Ovary (tissue), 3 donors: Measurements from ENCODE around the gene ARFIP1.
"Not testable (repeated sequence)": the region's sequence is repeated elsewhere in the genome, so short reads cannot be mapped to it uniquely, and the experiment has no call there.

Experiments used
- CTCF ChIP-seq, 3 donors: fragments of 450-650 bp in 2 of 3; fragments of 200-600 bp in 1 of 3; IDR thresholded peaks; one replicate each; pipeline versions ENCODE4 v1.5.1 to v1.8.0; 2016 to 2022; ENCODE audit warnings: antibody characterized with exemption in 3 of 3, mild to moderate bottlenecking in 1 of 3
- EP300 ChIP-seq: sonication (generic); formaldehyde crosslinking; IDR thresholded peaks from one replicate; pipeline ENCODE4 v1.6.1; 2017; ENCODE audit warnings: antibody characterized with exemption
- POLR2A ChIP-seq: fragments of 450-650 bp; IDR thresholded peaks from one replicate; pipeline ENCODE4 v1.6.1; 2017; ENCODE audit warnings: antibody characterized with exemption, mild to moderate bottlenecking, moderate library complexity
- donor health status: DM: no; HTN: no; CAD: no.

DNA sequence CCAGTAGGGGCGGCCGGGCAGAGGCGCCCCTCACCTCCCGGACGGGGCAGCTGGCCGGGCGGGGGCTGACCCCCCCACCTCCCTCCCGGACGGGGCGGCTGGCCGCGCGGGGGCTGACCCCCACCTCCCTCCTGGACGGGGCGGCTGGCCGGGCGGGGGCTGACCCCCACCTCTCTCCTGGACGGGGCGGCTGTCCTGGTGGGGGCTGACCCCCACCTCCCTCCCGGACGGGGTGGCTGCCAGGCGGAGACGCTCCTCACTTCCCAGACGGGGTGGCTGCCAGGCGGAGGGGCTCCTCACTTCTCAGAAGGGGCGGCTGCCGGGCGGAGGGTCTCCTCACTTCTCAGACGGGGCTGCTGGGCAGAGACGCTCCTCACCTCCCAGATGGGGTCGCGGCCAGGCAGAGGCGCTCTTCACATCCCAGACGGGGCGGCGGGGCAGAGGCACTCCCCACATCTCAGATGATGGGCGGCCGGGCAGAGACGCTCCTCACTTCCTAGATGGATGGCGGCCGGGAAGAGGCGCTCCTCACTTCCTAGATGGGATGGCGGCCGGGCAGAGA is 86.8 kb downstream of the ARFIP1 start:
- not testable (repeated sequence) for TF ChIP-seq CTCF (IDR thresholded peaks at IDR 0.05); POLR2A; EP300
